ENCODE results near the gene ADAMTS8. TPM values are rescaled to one million over a fixed set of nuclear protein-coding genes. Genes with fewer than 3 reads are reported as not detected.

The ADAMTS8 gene
- total RNA-seq, 1 experiment from 2014 or later = not detected

GRCh38 chr11:130458410-130458729 lies 30.0 kb upstream of the ADAMTS8 start:
- Histone ChIP-seq H3K4me1 (ENCODE audit: insufficient read depth, low read length) (0 out of 2 replicates have a peak, but pooled peaks cover 10% of the 10 kb centered on the region), H3K27me3 (ENCODE audit: low read length) (no peaks in the 10 kb centered on the region), H3K4me3 (ENCODE audit: low read length) (no peak overlapping the region), H3K9me2 (replicated peaks; ENCODE audit: low read length) (no peaks in the 10 kb centered on the region), H3K4me2 (ENCODE audit: low read length) (no peak overlapping the region), H3K79me2 (ENCODE audit: low read length) (peaks cover 56% of the 10 kb centered on the region), H3K36me3 (ENCODE audit: low read depth, low read length) (peaks cover 20% of the 10 kb centered on the region), H2AFZ (ENCODE audit: low read length) (no peak overlapping the region), H3K9ac (ENCODE audit: low read length) (no peak overlapping the region), H4K20me1 (ENCODE audit: low read length) (no peaks in the 10 kb centered on the region), H3K9me3 (ENCODE audit: low read length) (no peaks in the 10 kb centered on the region), H3K27ac (ENCODE audit: low read length) (no peak overlapping the region), H3F3A (ENCODE audit: low read length, unreplicated experiment) (no peaks in the 10 kb centered on the region)
- no peak for TF ChIP-seq EZH2 (IDR thresholded peaks at IDR 0.05; ENCODE audit: low read length, unreplicated experiment)
- TF ChIP-seq EZH2phosphoT487 (IDR thresholded peaks at IDR 0.05; ENCODE audit: borderline replicate concordance, low read length) = no peak
- TF ChIP-seq, protein P1, sequence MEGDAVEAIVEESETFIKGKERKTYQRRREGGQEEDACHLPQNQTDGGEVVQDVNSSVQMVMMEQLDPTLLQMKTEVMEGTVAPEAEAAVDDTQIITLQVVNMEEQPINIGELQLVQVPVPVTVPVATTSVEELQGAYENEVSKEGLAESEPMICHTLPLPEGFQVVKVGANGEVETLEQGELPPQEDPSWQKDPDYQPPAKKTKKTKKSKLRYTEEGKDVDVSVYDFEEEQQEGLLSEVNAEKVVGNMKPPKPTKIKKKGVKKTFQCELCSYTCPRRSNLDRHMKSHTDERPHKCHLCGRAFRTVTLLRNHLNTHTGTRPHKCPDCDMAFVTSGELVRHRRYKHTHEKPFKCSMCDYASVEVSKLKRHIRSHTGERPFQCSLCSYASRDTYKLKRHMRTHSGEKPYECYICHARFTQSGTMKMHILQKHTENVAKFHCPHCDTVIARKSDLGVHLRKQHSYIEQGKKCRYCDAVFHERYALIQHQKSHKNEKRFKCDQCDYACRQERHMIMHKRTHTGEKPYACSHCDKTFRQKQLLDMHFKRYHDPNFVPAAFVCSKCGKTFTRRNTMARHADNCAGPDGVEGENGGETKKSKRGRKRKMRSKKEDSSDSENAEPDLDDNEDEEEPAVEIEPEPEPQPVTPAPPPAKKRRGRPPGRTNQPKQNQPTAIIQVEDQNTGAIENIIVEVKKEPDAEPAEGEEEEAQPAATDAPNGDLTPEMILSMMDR (conservative IDR thresholded peaks at IDR 0.05; ENCODE audit: low read depth, low read length) = no peak
- ATAC-seq (no peak), DNase-seq (no peak)
- ChIA-PET CTCF (no interaction called here), POLR2A (ENCODE audit: unreplicated experiment) (no interaction called here)
- no TSS peak for BruUV-seq (replicated peaks)
- intact Hi-C loops (cut with micrococcal nuclease) = no loop called here

DNA sequence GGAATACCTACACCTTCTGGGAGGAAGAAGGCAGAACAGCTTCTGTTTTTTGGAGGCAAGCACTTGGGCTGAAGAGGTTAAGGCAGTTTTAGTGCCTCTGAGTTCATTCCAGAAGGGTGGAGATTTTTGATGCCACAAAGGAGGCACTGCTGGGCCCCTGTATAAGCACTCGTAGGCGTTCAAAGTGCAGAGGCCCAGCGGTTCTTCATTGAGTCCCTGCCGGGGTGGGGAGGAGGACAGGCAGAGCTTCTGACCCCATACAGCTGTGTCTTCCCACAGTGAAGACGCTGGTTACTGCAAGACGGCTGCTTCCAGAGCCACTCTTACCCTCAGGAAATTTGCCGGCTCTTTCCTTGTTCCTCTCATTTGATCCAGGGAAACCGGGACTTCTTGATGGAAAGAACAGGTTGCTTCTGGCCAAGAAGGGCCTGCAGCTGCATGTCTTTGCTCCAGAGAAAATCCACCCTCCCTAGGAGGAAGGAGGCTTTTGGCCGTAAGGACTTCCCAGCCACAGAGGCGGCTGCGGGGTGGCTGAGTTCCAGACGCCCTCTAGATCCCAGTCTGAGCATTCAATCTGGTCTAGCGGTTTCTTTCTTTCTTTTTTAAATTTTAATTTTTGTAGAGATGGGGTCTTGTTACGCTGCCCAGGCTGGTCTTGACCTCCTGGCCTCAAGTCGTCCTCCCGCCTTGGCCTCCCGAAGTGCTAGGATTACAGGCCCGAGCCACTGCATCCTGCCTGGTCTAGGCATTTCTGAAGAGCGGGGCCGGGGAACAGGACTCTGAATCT lies 29.4 kb upstream of the ADAMTS8 start:
- intact Hi-C loops (cut with micrococcal nuclease) = no loop called here
- H3K27ac ChIP-seq (ENCODE audit: low read length) = no peak overlapping the region
- no peaks in the 10 kb centered on the region for H3K9me3 ChIP-seq (ENCODE audit: low read length)
- H4K20me1 ChIP-seq (ENCODE audit: low read length) = no peaks in the 10 kb centered on the region
- H3F3A ChIP-seq (ENCODE audit: low read length, unreplicated experiment) = no peaks in the 10 kb centered on the region
- H3K9me2 ChIP-seq (replicated peaks; ENCODE audit: low read length) = no peaks in the 10 kb centered on the region
- no peak overlapping the region for H3K4me3 ChIP-seq (ENCODE audit: low read length)
- 0 out of 2 replicates have a peak, but pooled peaks cover 10% of the 10 kb centered on the region for H3K4me1 ChIP-seq (ENCODE audit: insufficient read depth, low read length)
- ChIA-PET CTCF (no interaction called here), POLR2A (ENCODE audit: unreplicated experiment) (no interaction called here)
- TF ChIP-seq EZH2phosphoT487 (IDR thresholded peaks at IDR 0.05; ENCODE audit: borderline replicate concordance, low read length) (no peak), EZH2 (IDR thresholded peaks at IDR 0.05; ENCODE audit: low read length, unreplicated experiment) (no peak)
- TF ChIP-seq, protein P1 (conservative IDR thresholded peaks at IDR 0.05; ENCODE audit: low read depth, low read length) = no peak
- ATAC-seq (no peak), DNase-seq (no peak)
- H3K79me2 ChIP-seq (ENCODE audit: low read length) = peaks cover 61% of the 10 kb centered on the region
- no peaks in the 10 kb centered on the region for H3K27me3 ChIP-seq (ENCODE audit: low read length)
- BruUV-seq (replicated peaks) = no TSS peak
- H2AFZ ChIP-seq (ENCODE audit: low read length) = no peak overlapping the region
- H3K9ac ChIP-seq (ENCODE audit: low read length) = no peak overlapping the region
- peaks cover 16% of the 10 kb centered on the region for H3K36me3 ChIP-seq (ENCODE audit: low read depth, low read length)
- no peak overlapping the region for H3K4me2 ChIP-seq (ENCODE audit: low read length)

DNA sequence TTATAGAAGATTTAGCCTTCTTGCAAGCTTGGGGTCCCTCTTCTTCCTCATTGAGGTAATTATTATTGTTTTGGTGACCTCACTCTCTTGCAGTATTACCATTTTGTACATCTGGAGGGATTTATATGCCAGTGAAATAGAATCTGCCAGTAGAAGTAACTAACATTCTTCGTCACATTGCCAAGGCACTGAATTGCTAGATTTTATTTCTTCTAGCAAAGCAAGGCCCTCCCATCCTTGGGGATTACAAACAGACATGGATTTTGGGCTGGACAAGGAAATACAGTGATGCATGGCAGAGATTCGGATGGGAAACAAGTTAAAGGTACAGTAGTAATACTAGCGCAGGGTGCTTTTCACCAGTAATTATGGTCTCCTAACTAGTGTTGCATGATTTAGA lies 27.9 kb upstream of the ADAMTS8 start:
- Histone ChIP-seq H2AFZ (ENCODE audit: low read length) (no peak overlapping the region), H3K4me2 (ENCODE audit: low read length) (no peak overlapping the region), H3K4me1 (ENCODE audit: insufficient read depth, low read length) (peaks cover 21% of the 10 kb centered on the region), H3K79me2 (ENCODE audit: low read length) (peaks cover 77% of the 10 kb centered on the region), H3F3A (ENCODE audit: low read length, unreplicated experiment) (no peaks in the 10 kb centered on the region), H3K36me3 (ENCODE audit: low read depth, low read length) (peaks cover 9% of the 10 kb centered on the region), H3K9ac (ENCODE audit: low read length) (no peak overlapping the region), H3K9me3 (ENCODE audit: low read length) (no peaks in the 10 kb centered on the region), H3K27ac (ENCODE audit: low read length) (no peak overlapping the region), H3K9me2 (replicated peaks; ENCODE audit: low read length) (no peaks in the 10 kb centered on the region), H3K27me3 (ENCODE audit: low read length) (no peaks in the 10 kb centered on the region), H3K4me3 (ENCODE audit: low read length) (no peak overlapping the region), H4K20me1 (ENCODE audit: low read length) (peaks cover 9% of the 10 kb centered on the region; the same call in 1 of the 2 replicates)
- TF ChIP-seq EZH2 (IDR thresholded peaks at IDR 0.05; ENCODE audit: low read length, unreplicated experiment) (no peak), EZH2phosphoT487 (IDR thresholded peaks at IDR 0.05; ENCODE audit: borderline replicate concordance, low read length) (no peak)
- TF ChIP-seq, protein P1 (conservative IDR thresholded peaks at IDR 0.05; ENCODE audit: low read depth, low read length) = no peak
- intact Hi-C loops (cut with micrococcal nuclease) = no loop called here
- DNase-seq (no peak), ATAC-seq (no peak)
- CTCF ChIA-PET = no interaction called here
- POLR2A ChIA-PET (ENCODE audit: unreplicated experiment) = no interaction called here
- BruUV-seq (replicated peaks) = no TSS peak

Data from PC-3 (cell line).